SH-SY5Y (cell line): ENCODE measurements around the gene SLC4A8.

ENCODE experiments used
- GATA2 ChIP-seq: IDR thresholded peaks from 2 replicates; pipeline ENCODE4 v1.6.1; 2011; ENCODE audit warnings: mild to moderate bottlenecking, low read depth, low read length
- GATA3 ChIP-seq: IDR thresholded peaks from 2 replicates; pipeline ENCODE4 v1.6.1; 2011; ENCODE audit warnings: low read depth, mild to moderate bottlenecking, low read length, moderate library complexity

- no peak for TF ChIP-seq GATA2
- no peak for TF ChIP-seq GATA3
Measured at GRCh38 chr12:51415931-51416330, 8.7 kb upstream of the SLC4A8 start.
